GM12892 (cell line): ENCODE data around the gene ADGRD1.

Source experiments
- DNase-seq: peaks from one replicate; pipeline ENCODE4 v3.0.0; 2011; ENCODE audit not compliant: insufficient read length
- FAIRE-seq: peaks from 2 replicates; lab custom pipeline; 2011; peaks lifted over from hg19 to GRCh38; lab: Jason Lieb, UNC
- POLR2A ChIP-seq: IDR thresholded peaks from 2 replicates; pipeline ENCODE4 v1.6.1; 2011; ENCODE audit warnings: low read depth, low read length, control low read depth
- POLR2AphosphoS5 ChIP-seq: IDR thresholded peaks from 2 replicates; pipeline ENCODE4 v1.6.1; 2011; ENCODE audit warnings: low read depth, low read length, control low read depth
- TAF1 ChIP-seq: IDR thresholded peaks from 2 replicates; pipeline ENCODE4 v1.6.1; 2011; ENCODE audit warnings: low read depth, mild to moderate bottlenecking, control low read depth, low read length, borderline replicate concordance

ADGRD1 gene

GRCh38 chr12:131054345-131055092, 100.8 kb downstream of the ADGRD1 start:
- FAIRE-seq (no peak), DNase-seq (no peak)
- TF ChIP-seq POLR2AphosphoS5 = no peak
- TF ChIP-seq POLR2A = no peak
- TF ChIP-seq TAF1 = no peak

GRCh38 chr12:131055093-131055465, 101.4 kb downstream of the ADGRD1 start:
- DNase-seq (no peak), FAIRE-seq (no peak)
- TF ChIP-seq POLR2A (no peak), TAF1 (no peak), POLR2AphosphoS5 (no peak)

- no peak for TF ChIP-seq TAF1
- no peak for TF ChIP-seq POLR2A
- TF ChIP-seq POLR2AphosphoS5 = no peak
- FAIRE-seq = no peak
- no peak for DNase-seq
Measured at GRCh38 chr12:131055596-131056233, 102.0 kb downstream of the ADGRD1 start.

GRCh38 chr12:131056626-131057025, 102.9 kb downstream of the ADGRD1 start:
- TF ChIP-seq POLR2AphosphoS5 (no peak), POLR2A (no peak), TAF1 (no peak)
- DNase-seq (no peak), FAIRE-seq (no peak)

- TF ChIP-seq POLR2A = no peak
- TF ChIP-seq POLR2AphosphoS5 = no peak
- TF ChIP-seq TAF1 = no peak
- DNase-seq = no peak
- FAIRE-seq = no peak
Measured at GRCh38 chr12:131057211-131057721, 103.6 kb downstream of the ADGRD1 start.

GRCh38 chr12:131057722-131058515, 104.2 kb downstream of the ADGRD1 start:
- TF ChIP-seq POLR2AphosphoS5 = no peak

GRCh38 chr12:131058700-131059099, 105.0 kb downstream of the ADGRD1 start:
- FAIRE-seq (no peak), DNase-seq (no peak)
- no peak for TF ChIP-seq TAF1
- TF ChIP-seq POLR2A = no peak
- no peak for TF ChIP-seq POLR2AphosphoS5

More at GRCh38 chr12:131057722-131058515, 104.2 kb downstream of the ADGRD1 start:
- FAIRE-seq (no peak), DNase-seq (no peak)

GRCh38 chr12:131060011-131060703, 106.5 kb downstream of the ADGRD1 start:
- DNase-seq = no peak
- FAIRE-seq = no peak
- TF ChIP-seq TAF1 (no peak), POLR2AphosphoS5 (no peak), POLR2A (no peak)

- TF ChIP-seq POLR2A = no peak
- no peak for TF ChIP-seq TAF1
- no peak for TF ChIP-seq POLR2AphosphoS5
- FAIRE-seq (peak; percentile 65), DNase-seq (no peak)
Measured at GRCh38 chr12:131061041-131061806, 107.5 kb downstream of the ADGRD1 start.

- DNase-seq (no peak), FAIRE-seq (no peak)
- TF ChIP-seq POLR2A = no peak
- TF ChIP-seq POLR2AphosphoS5 = no peak
- TF ChIP-seq TAF1 = no peak
Measured at GRCh38 chr12:131063413-131063812, 109.7 kb downstream of the ADGRD1 start.

GRCh38 chr12:131063960-131064359, 110.3 kb downstream of the ADGRD1 start:
- no peak for TF ChIP-seq TAF1
- no peak for TF ChIP-seq POLR2AphosphoS5
- TF ChIP-seq POLR2A = no peak
- DNase-seq = no peak
- FAIRE-seq = no peak
